Measurements from ENCODE around the gene SEMA3B. TPM values are rescaled to one million over a fixed set of nuclear protein-coding genes. Genes with fewer than 3 reads are reported as not detected.

The SEMA3B gene
- total and polyA plus RNA-seq, 2 experiments from 2014 or later: 67.7 to 104 TPM

GRCh38 chr3:50294492-50295403 lies 25.8 kb downstream of the SEMA3B start:
- Histone ChIP-seq H2AFZ (no peak overlapping the region), H3K36me3 (replicated peaks; ENCODE audit: insufficient read depth, low read depth) (no peaks in the 10 kb centered on the region), H3K27ac (no peak overlapping the region), H3K4me3 (no peak overlapping the region), H3K4me1 (ENCODE audit: insufficient read depth) (peaks cover 23% of the 10 kb centered on the region), H3K27me3 (no peaks in the 10 kb centered on the region), H3K79me2 (peaks cover 20% of the 10 kb centered on the region), H3K9me2 (replicated peaks; ENCODE audit: insufficient read depth) (no peaks in the 10 kb centered on the region), H3K4me2 (no peak overlapping the region), H4K20me1 (ENCODE audit: insufficient read depth, poor library complexity, severe bottlenecking) (no peaks in the 10 kb centered on the region), H3K9me3 (ENCODE audit: low read depth) (no peaks in the 10 kb centered on the region)
- DNase-seq (ENCODE audit: low spot score): no peak
- TF ChIP-seq EZH2phosphoT487 (IDR thresholded peaks at IDR 0.05; ENCODE audit: low read depth, severe bottlenecking, unreplicated experiment) (no peak), EZH2 (IDR thresholded peaks at IDR 0.05; ENCODE audit: borderline replicate concordance) (no peak), CTCF (IDR thresholded peaks at IDR 0.05; ENCODE audit: poor library complexity) (no peak)
- 96% methylated on average over 22 of the region's 22 CpGs for WGBS (ENCODE audit: low lambda C conversion rate, missing lambda C conversion rate)

GRCh38 chr3:50295553-50296431 lies 26.8 kb downstream of the SEMA3B start:
- TF ChIP-seq EZH2 (IDR thresholded peaks at IDR 0.05; ENCODE audit: borderline replicate concordance) (no peak), CTCF (IDR thresholded peaks at IDR 0.05; ENCODE audit: poor library complexity) (no peak), EZH2phosphoT487 (IDR thresholded peaks at IDR 0.05; ENCODE audit: low read depth, severe bottlenecking, unreplicated experiment) (no peak)
- H3K4me1 ChIP-seq (ENCODE audit: insufficient read depth): peaks cover 33% of the 10 kb centered on the region
- no peaks in the 10 kb centered on the region for H3K9me3 ChIP-seq (ENCODE audit: low read depth)
- no peak overlapping the region for H3K4me2 ChIP-seq
- H3K27ac ChIP-seq: no peak overlapping the region
- no peak overlapping the region for H2AFZ ChIP-seq
- WGBS (ENCODE audit: low lambda C conversion rate, missing lambda C conversion rate): 91% methylated on average over 8 of the region's 8 CpGs
- no peaks in the 10 kb centered on the region for H3K9me2 ChIP-seq (replicated peaks; ENCODE audit: insufficient read depth)
- H3K36me3 ChIP-seq (replicated peaks; ENCODE audit: insufficient read depth, low read depth): no peaks in the 10 kb centered on the region
- H3K4me3 ChIP-seq: no peak overlapping the region
- no peak for DNase-seq (ENCODE audit: low spot score)
- H4K20me1 ChIP-seq (ENCODE audit: insufficient read depth, poor library complexity, severe bottlenecking): no peaks in the 10 kb centered on the region
- H3K79me2 ChIP-seq: peaks cover 18% of the 10 kb centered on the region
- H3K27me3 ChIP-seq: no peaks in the 10 kb centered on the region

GRCh38 chr3:50296721-50297383 lies 27.9 kb downstream of the SEMA3B start:
- H4K20me1 ChIP-seq (ENCODE audit: insufficient read depth, poor library complexity, severe bottlenecking): no peaks in the 10 kb centered on the region

More at GRCh38 chr3:50296721-50297383, 27.9 kb downstream of the SEMA3B start:
- H3K4me1 ChIP-seq (ENCODE audit: insufficient read depth): peaks cover 25% of the 10 kb centered on the region
- no peaks in the 10 kb centered on the region for H3K36me3 ChIP-seq (replicated peaks; ENCODE audit: insufficient read depth, low read depth)
- H3K27me3 ChIP-seq: no peaks in the 10 kb centered on the region
- TF ChIP-seq CTCF (IDR thresholded peaks at IDR 0.05; ENCODE audit: poor library complexity): no peak
- no peak for TF ChIP-seq EZH2 (IDR thresholded peaks at IDR 0.05; ENCODE audit: borderline replicate concordance)
- TF ChIP-seq EZH2phosphoT487 (IDR thresholded peaks at IDR 0.05; ENCODE audit: low read depth, severe bottlenecking, unreplicated experiment): no peak
- H3K27ac ChIP-seq: no peak overlapping the region
- H3K79me2 ChIP-seq: peaks cover 14% of the 10 kb centered on the region
- no peak overlapping the region for H3K4me3 ChIP-seq
- DNase-seq (ENCODE audit: low spot score): no peak
- H2AFZ ChIP-seq: no peak overlapping the region
- H3K9me2 ChIP-seq (replicated peaks; ENCODE audit: insufficient read depth): no peaks in the 10 kb centered on the region
- WGBS (ENCODE audit: low lambda C conversion rate, missing lambda C conversion rate): 97% methylated on average over 18 of the region's 18 CpGs
- H3K4me2 ChIP-seq: no peak overlapping the region
- no peaks in the 10 kb centered on the region for H3K9me3 ChIP-seq (ENCODE audit: low read depth)

Data from hepatocyte (in vitro differentiated cells).